ELR (cell line): ENCODE measurements around the gene PDGFA.

Experiments
- DNase-seq: peaks from one replicate; pipeline ENCODE4 v3.0.0-alpha.2; 2015; ENCODE audit warnings: low read depth

PDGFA gene

GRCh38 chr7:490461-491291 lies 29.0 kb downstream of the PDGFA start:
- DNase-seq, result no peak

GRCh38 chr7:489876-490275 lies 29.8 kb downstream of the PDGFA start:
- no peak for DNase-seq

DNA sequence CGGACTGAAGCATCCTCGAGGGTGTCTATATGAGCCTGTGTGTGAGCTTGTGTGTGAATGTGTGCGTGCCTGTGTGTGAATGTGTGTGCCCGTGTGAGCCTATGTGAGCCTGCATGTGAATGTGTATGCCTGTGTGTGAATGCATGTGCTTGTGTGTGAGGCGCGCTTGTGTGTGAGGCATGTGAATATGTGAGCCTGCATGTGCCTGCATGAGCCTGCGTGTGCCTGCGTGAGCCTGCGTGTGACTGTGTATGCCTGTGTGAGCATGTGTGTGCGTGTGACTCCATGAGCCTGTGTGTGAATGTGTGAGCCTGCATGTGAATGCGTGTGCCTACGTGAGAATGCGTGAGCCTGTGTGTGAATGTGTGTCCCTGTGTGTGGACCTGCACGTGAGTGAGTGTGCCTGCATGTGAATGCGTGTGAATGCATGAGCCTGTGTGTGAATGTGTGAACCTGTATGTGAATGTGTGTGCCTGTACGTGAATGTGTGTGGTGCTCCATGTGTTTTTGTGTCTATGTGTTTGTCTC lies 33.4 kb downstream of the PDGFA start:
- DNase-seq, result no peak

GRCh38 chr7:485188-486081 lies 34.2 kb downstream of the PDGFA start:
- DNase-seq, result no peak

DNA sequence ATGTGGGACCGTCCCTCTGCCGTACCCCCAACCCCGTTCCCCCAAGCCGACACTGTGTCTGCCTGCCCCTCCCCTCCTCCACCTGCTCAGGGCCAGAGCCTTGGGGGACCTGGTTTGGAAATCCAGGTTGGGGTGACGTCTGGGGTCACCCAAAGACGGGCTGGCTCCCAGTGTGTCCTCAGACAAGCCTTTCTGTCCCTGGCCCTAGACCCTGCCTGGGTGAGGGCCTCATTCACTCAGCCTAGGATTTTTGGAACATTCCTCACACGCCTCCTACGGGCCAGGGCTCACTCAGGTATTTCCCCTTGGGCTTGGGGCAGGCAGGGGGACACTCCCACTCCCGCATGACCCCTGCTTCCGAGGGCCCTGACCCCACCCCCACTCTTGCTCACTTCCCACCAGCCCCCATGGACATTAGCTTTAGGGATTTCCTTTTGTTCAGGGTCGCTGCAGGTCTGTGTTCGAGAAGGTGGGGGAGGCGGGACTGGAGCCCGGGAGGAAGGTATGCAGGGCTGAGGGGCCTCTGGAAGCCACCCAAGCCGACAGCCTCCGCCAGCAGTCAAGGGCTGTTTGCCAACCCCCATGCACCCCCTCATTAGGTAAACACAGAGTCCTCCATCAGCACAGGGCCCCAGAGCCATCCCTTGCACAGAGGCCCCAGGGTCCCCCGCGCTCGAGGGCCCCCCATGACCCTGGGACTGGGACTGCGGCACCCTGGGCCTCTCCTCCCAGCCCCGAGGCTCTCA lies 35.1 kb downstream of the PDGFA start:
- no peak for DNase-seq

GRCh38 chr7:483656-484355 lies 35.8 kb downstream of the PDGFA start:
- no peak for DNase-seq

GRCh38 chr7:482521-483083 lies 37.0 kb downstream of the PDGFA start:
- no peak for DNase-seq

- no peak for DNase-seq
These were observed 38.3 kb downstream of the PDGFA start for GRCh38 chr7:481219-481930.

GRCh38 chr7:480531-481218 lies 39.0 kb downstream of the PDGFA start:
- DNase-seq, result no peak

GRCh38 chr7:479948-480499 lies 39.6 kb downstream of the PDGFA start:
- no peak for DNase-seq

DNA sequence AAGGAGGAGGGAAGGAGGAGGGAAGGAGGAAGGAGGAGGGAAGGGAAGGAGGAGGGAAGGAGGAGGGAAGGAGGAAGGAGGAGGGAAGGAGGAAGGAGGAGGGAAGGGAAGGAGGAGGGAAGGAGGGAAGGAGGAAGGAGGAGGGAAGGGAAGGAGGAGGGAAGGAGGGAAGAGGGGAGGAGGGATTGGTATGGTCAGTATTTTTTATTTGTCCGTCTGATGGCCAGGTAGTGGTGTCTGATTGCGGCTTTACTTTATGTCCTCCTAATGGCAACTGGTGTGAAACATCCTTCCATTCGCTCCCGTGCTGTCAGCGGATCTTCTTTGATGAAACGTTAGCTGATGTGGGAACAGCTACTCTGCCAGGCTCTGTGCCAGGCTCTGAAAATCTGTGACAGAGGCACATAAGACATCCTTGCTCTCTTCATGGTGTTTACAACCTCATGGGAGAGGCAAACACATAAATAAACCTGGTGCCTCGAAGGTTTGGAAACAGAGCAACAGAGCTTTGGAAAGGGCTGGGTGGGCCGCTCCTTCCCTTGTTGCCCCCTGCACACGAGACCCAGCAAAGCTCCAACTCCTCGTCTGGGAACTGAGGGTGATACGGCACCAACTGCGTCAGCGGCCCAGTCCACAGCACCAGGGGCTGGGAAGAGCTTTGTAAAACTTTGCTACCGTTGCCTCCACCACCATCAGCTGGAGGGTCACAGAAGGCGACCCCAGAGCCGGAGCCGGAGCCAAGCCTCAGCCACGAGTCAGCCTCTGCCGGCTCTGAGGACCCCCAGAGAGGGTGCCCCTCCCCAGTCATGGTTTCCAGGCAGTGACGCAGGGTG lies 40.3 kb downstream of the PDGFA start:
- no peak for DNase-seq

DNA sequence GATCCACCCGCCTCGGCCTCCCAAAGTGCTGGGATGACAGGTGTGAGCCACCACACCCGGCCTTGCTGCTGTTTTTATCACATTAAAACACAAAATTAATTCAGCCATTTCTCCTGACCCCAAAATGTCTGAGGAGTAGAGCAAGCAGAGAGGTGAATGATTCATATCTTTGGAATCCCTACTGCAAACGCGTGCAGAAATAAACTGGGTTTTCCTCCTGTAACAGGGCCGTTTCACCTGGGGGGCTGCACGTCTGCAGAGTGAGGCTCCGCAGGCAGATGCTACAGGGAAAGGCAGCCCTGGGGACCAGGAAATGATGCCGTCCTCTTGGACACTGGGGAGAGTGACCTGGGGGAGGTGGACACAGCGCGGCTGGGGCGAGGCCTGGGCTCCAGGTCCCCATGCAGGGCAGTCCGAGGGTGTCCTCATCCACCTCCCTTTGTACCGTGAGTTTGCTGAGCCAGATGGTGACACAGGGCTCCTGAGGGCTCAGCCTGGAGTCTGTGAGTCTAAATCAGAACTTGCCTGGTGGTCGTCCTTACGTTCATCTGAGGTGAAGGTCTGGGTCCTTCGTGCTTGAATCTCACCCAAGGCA lies 41.9 kb downstream of the PDGFA start:
- DNase-seq, result peak; percentile 48

GRCh38 chr7:476736-477360 lies 42.8 kb downstream of the PDGFA start:
- DNase-seq, result no peak

- DNase-seq, result no peak
These were observed 43.6 kb downstream of the PDGFA start for GRCh38 chr7:475951-476441.

GRCh38 chr7:475425-475728 lies 44.3 kb downstream of the PDGFA start:
- DNase-seq, result no peak

DNA sequence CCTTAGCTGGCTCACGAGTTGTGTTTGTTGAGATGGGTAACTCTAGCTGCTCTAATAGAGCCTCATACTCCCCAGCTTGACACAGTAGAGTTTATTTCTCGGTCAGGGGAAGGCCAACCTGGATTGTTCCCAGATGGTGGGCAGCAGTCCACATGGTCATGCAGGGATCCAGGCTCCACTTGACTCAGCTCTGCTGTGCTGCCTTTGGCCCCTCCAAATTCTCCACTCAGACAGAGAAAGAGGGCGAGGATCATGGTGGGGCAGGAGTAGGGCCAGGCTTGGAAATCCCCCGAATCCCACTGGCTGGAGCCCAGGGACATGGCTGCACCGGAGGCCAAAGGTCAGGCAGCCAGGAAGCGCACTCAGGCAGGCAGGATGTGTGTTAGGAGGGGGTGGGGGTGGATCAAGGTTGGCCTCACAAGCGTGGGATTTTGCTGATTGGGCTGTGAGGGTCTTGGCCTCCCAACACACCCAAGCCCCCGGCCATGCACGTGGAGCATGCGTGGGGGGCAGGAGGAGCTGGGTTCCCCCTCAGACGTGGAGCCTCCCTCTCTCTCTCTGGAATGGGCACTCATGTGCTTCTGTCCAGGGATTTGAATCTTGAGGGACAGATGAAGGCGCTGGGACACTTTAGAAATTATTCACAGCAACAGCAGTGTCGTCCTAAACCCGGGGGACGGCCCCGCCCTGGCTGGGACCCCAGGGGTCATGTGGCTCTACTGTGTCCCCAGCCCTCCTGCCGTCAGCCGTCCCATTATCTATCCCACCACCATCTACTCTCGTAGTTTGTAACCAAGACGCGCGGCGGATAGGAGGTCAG lies 44.8 kb downstream of the PDGFA start:
- no peak for DNase-seq
